ENCODE results near the gene MRPL27.

MRPL27 gene

GRCh38 chr17:50363217-50364060, 9.5 kb downstream of the MRPL27 start:
- DNase-seq (ENCODE audit: low spot score in 2 of 2) (no peak), ATAC-seq (replicated peaks; ENCODE audit: extremely low read depth, poor library complexity, severe bottlenecking) (no peak)
- Mint-ChIP-seq H3K36me3 (ENCODE audit: insufficient read depth) (peaks cover 17% of the 10 kb centered on the region), H3K4me1 (peaks cover 23% of the 10 kb centered on the region), H3K4me3 (no peak overlapping the region), H3K27me3 (no peaks in the 10 kb centered on the region), H3K9me3 (no peaks in the 10 kb centered on the region), H3K27ac (ENCODE audit: low read depth) (no peak overlapping the region)

DNA sequence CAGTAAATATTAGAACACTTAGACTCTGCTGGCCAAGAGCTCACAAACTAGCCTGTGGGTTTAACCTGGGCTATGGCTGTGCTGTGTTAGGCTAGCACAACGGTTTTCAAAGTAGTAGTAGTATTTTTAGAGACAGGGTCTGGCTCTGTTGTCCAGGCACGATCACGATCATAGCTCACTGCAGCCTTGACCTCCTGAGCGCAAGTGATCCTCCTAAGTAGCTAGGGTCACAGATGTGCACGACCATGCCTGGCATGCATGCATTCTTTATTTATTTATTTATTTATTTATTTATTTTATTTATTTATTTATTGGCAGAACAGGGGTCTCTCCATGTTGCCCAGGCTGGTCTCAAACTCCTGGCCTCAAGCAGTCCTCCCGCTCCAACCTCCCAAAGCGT, 10.3 kb downstream of the MRPL27 start:
- DNase-seq (ENCODE audit: low spot score in 2 of 2) (no peak), ATAC-seq (replicated peaks; ENCODE audit: extremely low read depth, poor library complexity, severe bottlenecking) (no peak)
- H3K4me3 Mint-ChIP-seq = no peak overlapping the region
- no peaks in the 10 kb centered on the region for H3K9me3 Mint-ChIP-seq
- H3K27me3 Mint-ChIP-seq = no peaks in the 10 kb centered on the region
- peaks cover 17% of the 10 kb centered on the region for H3K4me1 Mint-ChIP-seq
- H3K27ac Mint-ChIP-seq (ENCODE audit: low read depth) = no peak overlapping the region
- H3K36me3 Mint-ChIP-seq (ENCODE audit: insufficient read depth) = peaks cover 9% of the 10 kb centered on the region

GRCh38 chr17:50361561-50362480, 11.2 kb downstream of the MRPL27 start:
- DNase-seq (ENCODE audit: low spot score in 2 of 2) (peak in 1 of 2 donors; percentile 38), ATAC-seq (replicated peaks; ENCODE audit: extremely low read depth, poor library complexity, severe bottlenecking) (peak; percentile 89)
- Mint-ChIP-seq H3K27ac (ENCODE audit: low read depth) (peak overlapping the region; percentile 23), H3K4me1 (peaks cover 15% of the 10 kb centered on the region), H3K9me3 (no peaks in the 10 kb centered on the region), H3K27me3 (no peaks in the 10 kb centered on the region), H3K36me3 (ENCODE audit: insufficient read depth) (peaks cover 11% of the 10 kb centered on the region), H3K4me3 (peak overlapping the region; percentile 27)

GRCh38 chr17:50360486-50361115, 12.4 kb downstream of the MRPL27 start:
- DNase-seq (ENCODE audit: low spot score in 2 of 2) = no peak
- Mint-ChIP-seq H3K27me3 (no peaks in the 10 kb centered on the region), H3K9me3 (no peaks in the 10 kb centered on the region), H3K4me1 (peaks cover 13% of the 10 kb centered on the region), H3K27ac (ENCODE audit: low read depth) (no peak overlapping the region), H3K4me3 (no peak overlapping the region), H3K36me3 (ENCODE audit: insufficient read depth) (peaks cover 8% of the 10 kb centered on the region)
- no peak for ATAC-seq (replicated peaks; ENCODE audit: extremely low read depth, poor library complexity, severe bottlenecking)

- no peak overlapping the region for H3K27ac Mint-ChIP-seq (ENCODE audit: low read depth)
- H3K9me3 Mint-ChIP-seq = no peaks in the 10 kb centered on the region
- H3K36me3 Mint-ChIP-seq (ENCODE audit: insufficient read depth) = peaks cover 9% of the 10 kb centered on the region
- H3K4me3 Mint-ChIP-seq = no peak overlapping the region
- no peak for ATAC-seq (replicated peaks; ENCODE audit: extremely low read depth, poor library complexity, severe bottlenecking)
- DNase-seq (ENCODE audit: low spot score in 2 of 2) = no peak
- peaks cover 8% of the 10 kb centered on the region for H3K4me1 Mint-ChIP-seq
- no peaks in the 10 kb centered on the region for H3K27me3 Mint-ChIP-seq
These were observed 13.0 kb downstream of the MRPL27 start for GRCh38 chr17:50359998-50360461.

- no peaks in the 10 kb centered on the region for H3K9me3 Mint-ChIP-seq
- H3K27me3 Mint-ChIP-seq = no peaks in the 10 kb centered on the region
- peaks cover 12% of the 10 kb centered on the region for H3K36me3 Mint-ChIP-seq (ENCODE audit: insufficient read depth)
- ATAC-seq (replicated peaks; ENCODE audit: extremely low read depth, poor library complexity, severe bottlenecking) (no peak), DNase-seq (ENCODE audit: low spot score in 2 of 2) (no peak)
- H3K4me1 Mint-ChIP-seq = peaks cover 8% of the 10 kb centered on the region
- H3K27ac Mint-ChIP-seq (ENCODE audit: low read depth) = no peak overlapping the region
- H3K4me3 Mint-ChIP-seq = no peak overlapping the region
These were observed 13.8 kb downstream of the MRPL27 start for GRCh38 chr17:50359005-50359699.

DNA sequence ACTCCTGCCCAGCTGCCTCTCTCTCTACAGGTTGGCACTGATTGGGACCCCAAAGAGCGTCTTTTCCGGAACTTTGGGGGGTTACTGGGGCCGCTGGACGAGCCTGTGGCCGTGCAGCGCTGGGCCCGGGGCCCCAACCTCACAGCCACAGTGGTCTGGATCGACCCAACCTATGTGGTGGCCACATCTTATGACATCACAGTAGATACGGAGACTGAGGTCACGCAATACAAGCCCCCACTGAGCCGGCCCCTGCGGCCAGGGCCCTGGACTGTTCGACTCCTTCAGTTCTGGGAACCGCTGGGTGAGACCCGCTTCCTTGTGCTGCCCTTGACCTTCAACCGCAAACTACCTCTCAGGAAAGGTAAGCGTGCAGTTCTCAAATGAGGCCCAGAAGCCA, 14.8 kb downstream of the MRPL27 start:
- Mint-ChIP-seq H3K9me3 (no peaks in the 10 kb centered on the region), H3K4me1 (peaks cover 8% of the 10 kb centered on the region), H3K27ac (ENCODE audit: low read depth) (no peak overlapping the region), H3K27me3 (no peaks in the 10 kb centered on the region), H3K36me3 (ENCODE audit: insufficient read depth) (peaks cover 14% of the 10 kb centered on the region), H3K4me3 (no peak overlapping the region)
- DNase-seq (ENCODE audit: low spot score in 2 of 2) (no peak), ATAC-seq (replicated peaks; ENCODE audit: extremely low read depth, poor library complexity, severe bottlenecking) (no peak)

DNA sequence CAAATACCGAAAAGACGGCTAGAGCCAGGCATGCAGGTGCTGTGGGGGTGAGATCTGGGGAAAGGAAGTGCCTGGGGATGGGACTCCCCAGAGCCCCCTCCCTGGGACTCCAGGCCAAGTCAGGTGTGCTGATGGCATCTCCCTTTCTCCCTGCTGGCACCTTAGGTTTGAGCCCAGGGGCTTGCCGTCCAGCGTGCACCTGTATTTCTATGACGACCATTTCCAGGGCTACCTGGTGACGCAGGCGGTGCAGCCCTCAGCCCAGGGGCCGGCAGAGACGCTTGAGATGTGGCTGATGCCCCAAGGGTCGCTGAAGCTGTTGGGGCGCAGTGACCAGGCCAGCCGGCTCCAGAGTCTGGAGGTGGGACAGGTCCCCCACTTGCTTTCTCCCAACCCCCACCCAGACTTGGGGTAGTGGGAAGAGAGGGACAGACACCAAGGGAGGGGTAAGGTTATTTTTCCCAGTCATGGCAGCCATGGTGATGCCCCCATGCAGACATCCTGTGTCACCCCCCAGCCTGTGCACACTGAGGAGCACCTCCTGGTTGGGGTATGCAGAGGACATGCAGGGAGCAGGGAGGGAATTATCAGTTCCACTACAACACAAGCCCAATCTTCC, 16.0 kb downstream of the MRPL27 start:
- DNase-seq (ENCODE audit: low spot score in 2 of 2) = no peak

GRCh38 chr17:50356418-50356817, 16.6 kb downstream of the MRPL27 start:
- ATAC-seq (replicated peaks; ENCODE audit: extremely low read depth, poor library complexity, severe bottlenecking) (no peak), DNase-seq (ENCODE audit: low spot score in 2 of 2) (no peak)
- H3K27me3 Mint-ChIP-seq = no peaks in the 10 kb centered on the region
- no peak overlapping the region for H3K4me3 Mint-ChIP-seq
- no peak overlapping the region for H3K27ac Mint-ChIP-seq (ENCODE audit: low read depth)
- peaks cover 14% of the 10 kb centered on the region for H3K36me3 Mint-ChIP-seq (ENCODE audit: insufficient read depth)
- H3K9me3 Mint-ChIP-seq = no peaks in the 10 kb centered on the region
- peaks cover 10% of the 10 kb centered on the region for H3K4me1 Mint-ChIP-seq

More for the DNA sequence above, 16.0 kb downstream of the MRPL27 start:
- Mint-ChIP-seq H3K9me3 (no peaks in the 10 kb centered on the region), H3K4me1 (peaks cover 9% of the 10 kb centered on the region), H3K27me3 (no peaks in the 10 kb centered on the region), H3K4me3 (no peak overlapping the region), H3K27ac (ENCODE audit: low read depth) (no peak overlapping the region), H3K36me3 (ENCODE audit: insufficient read depth) (peaks cover 14% of the 10 kb centered on the region)
- ATAC-seq (replicated peaks; ENCODE audit: extremely low read depth, poor library complexity, severe bottlenecking) = no peak

DNA sequence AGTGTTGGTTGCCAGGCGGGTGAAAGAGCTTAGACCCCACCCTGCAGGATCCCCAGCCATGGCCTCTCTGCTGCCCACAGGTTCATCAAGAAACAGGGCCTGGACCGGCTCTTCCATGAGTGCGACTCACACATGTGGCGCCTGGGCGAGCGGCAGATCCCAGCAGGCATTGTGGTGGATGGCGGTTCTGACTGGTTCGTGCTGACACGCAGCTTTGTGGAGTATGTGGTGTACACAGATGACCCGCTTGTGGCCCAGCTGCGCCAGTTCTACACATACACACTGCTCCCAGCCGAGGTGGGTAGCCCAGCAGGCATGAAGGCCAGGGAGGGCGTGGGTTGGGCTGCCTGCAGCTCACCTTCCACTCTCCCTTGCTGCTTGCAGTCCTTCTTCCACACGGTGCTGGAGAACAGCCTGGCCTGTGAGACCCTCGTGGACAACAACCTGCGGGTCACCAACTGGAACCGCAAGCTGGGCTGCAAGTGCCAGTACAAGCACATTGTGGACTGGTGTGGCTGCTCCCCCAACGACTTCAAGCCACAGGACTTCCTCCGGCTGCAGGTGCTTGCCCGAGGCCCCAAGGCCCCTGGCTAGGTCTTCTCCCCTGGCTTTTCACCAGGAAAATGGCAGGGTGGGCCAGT, 17.2 kb downstream of the MRPL27 start:
- ATAC-seq (replicated peaks; ENCODE audit: extremely low read depth, poor library complexity, severe bottlenecking) = no peak
- no peaks in the 10 kb centered on the region for H3K27me3 Mint-ChIP-seq
- peaks cover 16% of the 10 kb centered on the region for H3K4me1 Mint-ChIP-seq
- no peak overlapping the region for H3K4me3 Mint-ChIP-seq
- DNase-seq (ENCODE audit: low spot score in 2 of 2) = no peak
- no peaks in the 10 kb centered on the region for H3K9me3 Mint-ChIP-seq
- H3K36me3 Mint-ChIP-seq (ENCODE audit: insufficient read depth) = peaks cover 14% of the 10 kb centered on the region
- H3K27ac Mint-ChIP-seq (ENCODE audit: low read depth) = no peak overlapping the region

DNA sequence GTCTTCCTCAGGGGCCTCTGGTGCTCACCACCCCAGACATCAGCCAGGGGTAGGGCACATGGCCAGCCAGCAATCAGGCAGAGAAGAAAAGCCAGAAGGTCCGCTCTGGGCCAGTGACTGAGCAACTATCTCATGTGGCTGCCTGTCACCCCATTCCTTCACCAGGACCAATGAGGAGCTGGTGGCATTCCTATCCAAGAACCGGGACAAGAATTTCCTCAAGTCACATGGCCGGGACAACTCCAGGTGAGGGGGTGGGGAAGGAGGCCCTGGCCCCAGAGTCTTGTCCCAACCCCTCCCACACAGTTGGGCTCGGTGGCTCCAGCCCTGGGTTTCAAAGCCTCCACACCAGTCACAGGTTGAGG, 17.7 kb downstream of the MRPL27 start:
- peaks cover 14% of the 10 kb centered on the region for H3K36me3 Mint-ChIP-seq (ENCODE audit: insufficient read depth)
- no peak overlapping the region for H3K4me3 Mint-ChIP-seq
- H3K27ac Mint-ChIP-seq (ENCODE audit: low read depth) = peak overlapping the region; percentile 59
- H3K27me3 Mint-ChIP-seq = no peaks in the 10 kb centered on the region
- H3K9me3 Mint-ChIP-seq = no peaks in the 10 kb centered on the region
- no peak for DNase-seq (ENCODE audit: low spot score in 2 of 2)
- ATAC-seq (replicated peaks; ENCODE audit: extremely low read depth, poor library complexity, severe bottlenecking) = no peak
- peaks cover 21% of the 10 kb centered on the region for H3K4me1 Mint-ChIP-seq

All from central memory CD8-positive, alpha-beta T cell (primary cell).